HEK293 (cell line): ENCODE results near the gene RIMKLA.

Experiments
- CTCF ChIA-PET: fragments of 350-600 bp; formaldehyde crosslinking; extraction: SDS; loops from one replicate; lab custom pipeline; 2021; ENCODE audit warnings: antibody characterized with exemption; lab: Yijun Ruan, JAX
- POLR2A ChIA-PET: fragments of 300-600 bp; formaldehyde crosslinking; extraction: SDS; loops from one replicate; lab custom pipeline; 2020; ENCODE audit warnings: antibody characterized with exemption, inconsistent platforms; lab: Yijun Ruan, JAX
- H3K27ac ChIP-seq: fragments of 200-500 bp; sonication (Bioruptor generic); 2 replicates; pipeline ENCODE4 v1.5.1; 2014; ENCODE audit warnings: low read depth, low read length, control low read depth, inconsistent platforms; ENCODE audit errors: extremely low read depth
- H3K36me3 ChIP-seq, 2 experiments: fragments of 200-500 bp in 1 of 2; sonication (Bioruptor generic) in 1 of 2; 1 replicate in 1 of 2; 2 replicates in 1 of 2; pipeline ENCODE4 v1.5.1; 2014 to 2017; ENCODE audit warnings: inconsistent platforms in 2 of 2, low read length in 2 of 2; ENCODE audit not compliant: control insufficient read depth in 2 of 2, insufficient read depth in 1 of 2
- H3K4me1 ChIP-seq: fragments of 200-500 bp; sonication (Bioruptor generic); 2 replicates; pipeline ENCODE4 v1.5.1; 2014; ENCODE audit warnings: mild to moderate bottlenecking, low read length, inconsistent platforms; ENCODE audit not compliant: control insufficient read depth, insufficient read depth
- H3K4me3 ChIP-seq: 2 replicates; pipeline ENCODE4 v1.5.1; 2011; ENCODE audit warnings: low read depth, mild to moderate bottlenecking, control low read depth, low read length, moderate library complexity
- H3K9me3 ChIP-seq: fragments of 200-500 bp; sonication (Bioruptor generic); 2 replicates; pipeline ENCODE4 v1.5.1; 2014; ENCODE audit warnings: low read depth, low read length, inconsistent platforms; ENCODE audit not compliant: control insufficient read depth, insufficient read depth
- GLIS1 ChIP-seq: fragments of 450-650 bp; formaldehyde crosslinking; IDR thresholded peaks from 2 replicates; pipeline ENCODE4 v1.5.1; 2016; ENCODE audit warnings: missing biosample characterization, missing genetic modification characterization
- HIC1 ChIP-seq: fragments of 450-650 bp; formaldehyde crosslinking; IDR thresholded peaks from 2 replicates; pipeline ENCODE4 v1.5.1; 2016; ENCODE audit warnings: missing biosample characterization, missing genetic modification characterization
- KLF1 ChIP-seq: fragments of 450-650 bp; formaldehyde crosslinking; IDR thresholded peaks from 2 replicates; pipeline ENCODE4 v1.5.1; 2016; ENCODE audit warnings: missing biosample characterization, missing genetic modification characterization
- KLF16 ChIP-seq: fragments of 450-650 bp; formaldehyde crosslinking; IDR thresholded peaks from 2 replicates; pipeline ENCODE4 v1.5.1; 2017; ENCODE audit warnings: missing biosample characterization, missing genetic modification characterization
- MEIS1 ChIP-seq: sonication (generic); formaldehyde crosslinking; IDR thresholded peaks from 2 replicates; pipeline ENCODE4 v1.8.1; 2022; ENCODE audit warnings: missing genetic modification reagents, mild to moderate bottlenecking, borderline replicate concordance
- SP2 ChIP-seq: fragments of 450-650 bp; formaldehyde crosslinking; IDR thresholded peaks from 2 replicates; pipeline ENCODE4 v1.5.1; 2016; ENCODE audit warnings: missing biosample characterization, missing genetic modification characterization
- TCF7L2 ChIP-seq: IDR thresholded peaks from 2 replicates; pipeline ENCODE4 v1.6.1; 2011; ENCODE audit warnings: low read depth, mild to moderate bottlenecking, inconsistent platforms, low read length, moderate library complexity, borderline replicate concordance
- WT1 ChIP-seq: fragments of 450-650 bp; formaldehyde crosslinking; IDR thresholded peaks from 2 replicates; pipeline ENCODE4 v1.5.1; 2016; ENCODE audit warnings: missing biosample characterization, missing genetic modification characterization
- ZFP69B ChIP-seq: fragments of 450-650 bp; formaldehyde crosslinking; IDR thresholded peaks from 2 replicates; pipeline ENCODE4 v1.5.1; 2016; ENCODE audit warnings: missing biosample characterization, missing genetic modification characterization
- ZNF19 ChIP-seq: fragments of 450-650 bp; formaldehyde crosslinking; IDR thresholded peaks from 2 replicates; pipeline ENCODE4; 2016; ENCODE audit warnings: missing biosample characterization, missing genetic modification characterization, low read depth
- ZNF280C ChIP-seq: fragments of 450-650 bp; formaldehyde crosslinking; IDR thresholded peaks from 2 replicates; pipeline ENCODE4 v1.5.1; 2016; ENCODE audit warnings: missing biosample characterization, missing genetic modification characterization
- ZNF394 ChIP-seq: fragments of 450-650 bp; formaldehyde crosslinking; IDR thresholded peaks from 2 replicates; pipeline ENCODE4 v1.5.1; 2016; ENCODE audit warnings: missing biosample characterization, missing genetic modification characterization, mild to moderate bottlenecking, moderate library complexity, borderline replicate concordance
- ZNF449 ChIP-seq: fragments of 450-650 bp; formaldehyde crosslinking; IDR thresholded peaks from 2 replicates; pipeline ENCODE4 v1.5.1; 2017; ENCODE audit warnings: missing biosample characterization, mild to moderate bottlenecking, missing genetic modification characterization, moderate library complexity
- ZNF510 ChIP-seq: fragments of 450-650 bp; formaldehyde crosslinking; IDR thresholded peaks from 2 replicates; pipeline ENCODE4 v1.5.1; 2018; ENCODE audit warnings: mild to moderate bottlenecking, missing genetic modification characterization, missing biosample characterization; ENCODE audit not compliant: insufficient replicate concordance
- ZNF548 ChIP-seq: fragments of 450-650 bp; formaldehyde crosslinking; IDR thresholded peaks from 2 replicates; pipeline ENCODE4 v1.5.1; 2016; ENCODE audit warnings: missing biosample characterization, missing genetic modification characterization
- ZNF555 ChIP-seq: fragments of 450-650 bp; formaldehyde crosslinking; conservative IDR thresholded peaks from 2 replicates; pipeline ENCODE4 v1.5.1; 2017; ENCODE audit warnings: missing biosample characterization, mild to moderate bottlenecking, missing genetic modification characterization, inconsistent platforms
- ZNF747 ChIP-seq: fragments of 450-650 bp; formaldehyde crosslinking; IDR thresholded peaks from 2 replicates; pipeline ENCODE4 v1.5.1; 2016; ENCODE audit warnings: missing biosample characterization, missing genetic modification characterization

Gene RIMKLA

GRCh38 chr1:42429603-42430002 is 49.0 kb downstream of the RIMKLA start:
- CTCF ChIA-PET, result interaction anchor here (0.5 to 0.6 kb wide), 2 partner anchors 16 to 856 kb away, joined by 3 read pairs; no protein-coding TSS in a partner anchor
- POLR2A ChIA-PET, result no interaction called here
- H3K4me1 ChIP-seq, result no peaks in the 10 kb centered on the region
- H3K36me3 ChIP-seq, result no peaks in the 10 kb centered on the region
- no peaks in the 10 kb centered on the region for H3K9me3 ChIP-seq
- no peak overlapping the region for H3K27ac ChIP-seq
- TF ChIP-seq ZNF449 (tag by site-specific recombination) (no peak), ZNF394 (tag by site-specific recombination) (no peak)
- no peak overlapping the region for H3K4me3 ChIP-seq

GRCh38 chr1:42430286-42431135 is 49.9 kb downstream of the RIMKLA start:
- no peaks in the 10 kb centered on the region for H3K4me1 ChIP-seq
- ChIA-PET CTCF (interaction anchor here (0.6 to 0.7 kb wide), 3 partner anchors 92 to 857 kb away, joined by 3 to 5 read pairs (median 3); partner anchors contain the start of gene PPIH), POLR2A (no interaction called here)
- H3K36me3 ChIP-seq, result no peaks in the 10 kb centered on the region
- no peak overlapping the region for H3K4me3 ChIP-seq
- no peak overlapping the region for H3K27ac ChIP-seq
- no peak for TF ChIP-seq SP2 (tag by site-specific recombination)
- TF ChIP-seq TCF7L2, result no peak
- TF ChIP-seq ZNF747 (tag by site-specific recombination), result no peak
- TF ChIP-seq HIC1 (tag by site-specific recombination), result no peak
- TF ChIP-seq KLF1, result no peak
- TF ChIP-seq ZNF555 (tag by site-specific recombination), result no peak
- no peak for TF ChIP-seq ZNF510
- TF ChIP-seq ZFP69B (tag by site-specific recombination), result no peak
- TF ChIP-seq MEIS1 (CRISPR knock-in tag), result no peak
- TF ChIP-seq KLF16 (tag by site-specific recombination), result no peak
- TF ChIP-seq ZNF19 (tag by site-specific recombination), result no peak
- H3K9me3 ChIP-seq, result no peaks in the 10 kb centered on the region

- Histone ChIP-seq H3K4me1 (no peaks in the 10 kb centered on the region), H3K27ac (no peak overlapping the region), H3K9me3 (no peaks in the 10 kb centered on the region), H3K36me3 (no peaks in the 10 kb centered on the region), H3K4me3 (no peak overlapping the region)
- ChIA-PET POLR2A (no interaction called here), CTCF (no interaction called here)
- no peak for TF ChIP-seq WT1
- no peak for TF ChIP-seq ZNF280C (tag by site-specific recombination)
- no peak for TF ChIP-seq GLIS1 (tag by site-specific recombination)
- TF ChIP-seq ZNF548, result no peak
Observed at GRCh38 chr1:42431514-42431913, 50.9 kb downstream of the RIMKLA start.
